ENCODE measurements around the gene NLRP3. TPM values are rescaled to one million over a fixed set of nuclear protein-coding genes. Genes with fewer than 3 reads are reported as not detected.

The NLRP3 gene
- total and polyA plus RNA-seq, 10 of the 15 experiments (the other 5 are each of a cell fraction or from before 2014, with no cell fraction given), result 1.8 to 10.4 (median 5.0) TPM

GRCh38 chr1:247442164-247442563, 26.2 kb downstream of the NLRP3 start:
- no peaks in the 10 kb centered on the region for H4K20me1 ChIP-seq (ENCODE audit: control insufficient read depth, insufficient read depth)
- peaks cover 29% of the 10 kb centered on the region for H3K4me1 ChIP-seq (ENCODE audit: control insufficient read depth, insufficient read depth, low read length)
- ATAC-seq (no peak), DNase-seq (ENCODE audit: low read depth, low spot score) (no peak), FAIRE-seq (no peak)
- WGBS (ENCODE audit: insufficient coverage, insufficient replicate concordance, low lambda C conversion rate, missing lambda C conversion rate), result 64% methylated on average over 4 of the region's 4 CpGs
- H3K27me3 ChIP-seq (replicated peaks in 1 of 2; ENCODE audit: control insufficient read depth in 2 of 2, insufficient read depth in 2 of 2, low read length in 1 of 2), result no peaks in the 10 kb centered on the region; a peak in 1 of 4 replicates
- no peaks in the 10 kb centered on the region for H3K79me2 ChIP-seq (ENCODE audit: control insufficient read depth, insufficient read depth, low read length)
- intact Hi-C loops (cut with micrococcal nuclease; ENCODE audit: unreplicated experiment), result loop anchor here (5.0 kb wide), 1 partner anchor 35 kb away; no protein-coding TSS in a partner anchor
- H3K9me3 ChIP-seq (replicated peaks; ENCODE audit: control insufficient read depth, insufficient read depth, low read length), result peaks cover 9% of the 10 kb centered on the region
- H3K36me3 ChIP-seq (ENCODE audit: control insufficient read depth in 2 of 2, insufficient read depth in 2 of 2, low read length in 1 of 2), result peaks cover 0 to 1% of the 10 kb centered on the region in 2 experiments; a peak in 2 of 4 replicates
- H3K27ac ChIP-seq (ENCODE audit: control insufficient read depth, insufficient read depth), result no peak overlapping the region
- ChIA-PET RAD21 (ENCODE audit: unreplicated experiment) (interaction anchor here (3.3 kb wide), 1 partner anchor 52 kb away, joined by 25 read pairs; no protein-coding TSS in a partner anchor), POLR2A (interaction anchor here (1.1 kb wide), 1 partner anchor 52 kb away, joined by 5 read pairs; no protein-coding TSS in a partner anchor), CTCF (interaction anchor here (0.6 to 4.3 kb wide), 4 partner anchors 44 to 80 kb away, joined by 3 to 31 read pairs (median 14); no protein-coding TSS in a partner anchor), SMC1A (ENCODE audit: uncharacterized antibody, unreplicated experiment) (interaction anchor here (0.7 to 8.3 kb wide), 7 partner anchors 9 to 54 kb away, joined by 3 to 80 read pairs (median 3); no protein-coding TSS in a partner anchor)
- in situ Hi-C loops (cut with MboI), result no loop called here
- no peak overlapping the region for H2AFZ ChIP-seq (ENCODE audit: control insufficient read depth, low read depth, low read length)
- no peak for TF ChIP-seq FOXK2 (IDR thresholded peaks at IDR 0.05)
- no peak for TF ChIP-seq SMAD5 (IDR thresholded peaks at IDR 0.05; ENCODE audit: low read depth)
- TF ChIP-seq ZSCAN29 (IDR thresholded peaks at IDR 0.05), result no peak
- no peak for TF ChIP-seq TCF3 (IDR thresholded peaks at IDR 0.05; ENCODE audit: borderline replicate concordance, insufficient read depth, low read depth, low read length)
- no peak for TF ChIP-seq ATF3 (IDR thresholded peaks at IDR 0.05; ENCODE audit: borderline replicate concordance, extremely low read depth, low read depth, low read length)
- TF ChIP-seq NKRF (conservative IDR thresholded peaks at IDR 0.05), result no peak
- no peak for TF ChIP-seq ATF2 (IDR thresholded peaks at IDR 0.05; ENCODE audit: low read length)
- TF ChIP-seq NR2C1 (IDR thresholded peaks at IDR 0.05), result no peak
- no peak for TF ChIP-seq CEBPB (IDR thresholded peaks at IDR 0.05; ENCODE audit: borderline replicate concordance in 1 of 2, low read depth in 2 of 2, low read length in 2 of 2)
- TF ChIP-seq SRF (IDR thresholded peaks at IDR 0.05; ENCODE audit: low read depth in 2 of 2, low read length in 2 of 2), result no peak
- TF ChIP-seq ZZZ3 (IDR thresholded peaks at IDR 0.05; ENCODE audit: control insufficient read depth, insufficient read length, low read depth), result no peak
- no peak for TF ChIP-seq POLR2AphosphoS5 (IDR thresholded peaks at IDR 0.05; ENCODE audit: low read length)
- no peak for TF ChIP-seq ELK1 (IDR thresholded peaks at IDR 0.05; ENCODE audit: low read depth, low read length)
- H3K9ac ChIP-seq (ENCODE audit: control insufficient read depth, insufficient read depth, low read length), result no peak overlapping the region
- H3K4me2 ChIP-seq (ENCODE audit: control insufficient read depth, insufficient read depth), result no peak overlapping the region
- no TSS peak for BruUV-seq (replicated peaks)
- H3K4me3 ChIP-seq, result no peak overlapping the region
